GM20000 (cell line): Measurements from ENCODE around the gene PEA15.

ENCODE experiments used
- DNase-seq: peaks from one replicate; pipeline ENCODE4 v3.0.0; 2012; ENCODE audit warnings: low spot score
- TF ChIP-seq, protein P1 (sequence below): IDR thresholded peaks from 2 replicates; pipeline ENCODE4 v1.5.1; 2012; ENCODE audit warnings: mild to moderate bottlenecking, control low read depth; ENCODE audit errors: extremely low read depth, missing control alignments

The PEA15 gene

DNA sequence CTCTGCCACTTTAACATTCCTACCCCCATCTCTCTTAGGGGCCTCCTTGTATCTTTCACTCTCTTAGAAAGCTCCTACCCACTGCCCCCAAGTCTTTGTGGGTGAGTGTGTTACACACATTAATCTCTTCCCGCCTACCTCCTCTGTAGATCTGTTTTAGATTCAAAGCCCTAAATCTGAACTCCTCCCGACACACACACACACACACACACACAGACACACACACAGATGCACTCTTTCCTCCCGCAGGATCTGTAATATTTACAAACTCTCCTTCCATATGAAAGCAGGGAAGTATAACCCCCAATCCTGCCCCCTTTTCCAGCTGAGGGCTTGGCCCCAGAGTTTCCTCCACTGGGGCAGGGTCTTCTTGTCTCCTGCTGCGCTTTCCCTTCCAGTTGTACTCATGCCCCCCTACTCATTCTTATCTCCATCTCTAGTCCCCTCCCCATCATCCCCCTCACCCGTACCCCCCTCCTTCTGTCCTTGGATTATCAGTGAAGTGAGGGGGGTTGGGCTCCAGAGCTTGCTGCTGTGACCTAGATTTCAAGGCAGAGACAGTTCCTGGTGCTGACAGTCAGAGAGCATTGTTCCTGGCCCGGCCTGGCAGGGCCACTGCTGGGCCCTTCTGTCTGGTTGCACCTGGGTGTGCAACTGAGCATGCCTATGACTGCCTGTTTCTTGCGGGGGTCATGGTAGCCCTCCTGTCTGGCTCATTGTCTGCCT lies 4.3 kb downstream of the PEA15 start:
- no peak for DNase-seq
- TF ChIP-seq, protein P1, sequence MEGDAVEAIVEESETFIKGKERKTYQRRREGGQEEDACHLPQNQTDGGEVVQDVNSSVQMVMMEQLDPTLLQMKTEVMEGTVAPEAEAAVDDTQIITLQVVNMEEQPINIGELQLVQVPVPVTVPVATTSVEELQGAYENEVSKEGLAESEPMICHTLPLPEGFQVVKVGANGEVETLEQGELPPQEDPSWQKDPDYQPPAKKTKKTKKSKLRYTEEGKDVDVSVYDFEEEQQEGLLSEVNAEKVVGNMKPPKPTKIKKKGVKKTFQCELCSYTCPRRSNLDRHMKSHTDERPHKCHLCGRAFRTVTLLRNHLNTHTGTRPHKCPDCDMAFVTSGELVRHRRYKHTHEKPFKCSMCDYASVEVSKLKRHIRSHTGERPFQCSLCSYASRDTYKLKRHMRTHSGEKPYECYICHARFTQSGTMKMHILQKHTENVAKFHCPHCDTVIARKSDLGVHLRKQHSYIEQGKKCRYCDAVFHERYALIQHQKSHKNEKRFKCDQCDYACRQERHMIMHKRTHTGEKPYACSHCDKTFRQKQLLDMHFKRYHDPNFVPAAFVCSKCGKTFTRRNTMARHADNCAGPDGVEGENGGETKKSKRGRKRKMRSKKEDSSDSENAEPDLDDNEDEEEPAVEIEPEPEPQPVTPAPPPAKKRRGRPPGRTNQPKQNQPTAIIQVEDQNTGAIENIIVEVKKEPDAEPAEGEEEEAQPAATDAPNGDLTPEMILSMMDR = no peak

DNA sequence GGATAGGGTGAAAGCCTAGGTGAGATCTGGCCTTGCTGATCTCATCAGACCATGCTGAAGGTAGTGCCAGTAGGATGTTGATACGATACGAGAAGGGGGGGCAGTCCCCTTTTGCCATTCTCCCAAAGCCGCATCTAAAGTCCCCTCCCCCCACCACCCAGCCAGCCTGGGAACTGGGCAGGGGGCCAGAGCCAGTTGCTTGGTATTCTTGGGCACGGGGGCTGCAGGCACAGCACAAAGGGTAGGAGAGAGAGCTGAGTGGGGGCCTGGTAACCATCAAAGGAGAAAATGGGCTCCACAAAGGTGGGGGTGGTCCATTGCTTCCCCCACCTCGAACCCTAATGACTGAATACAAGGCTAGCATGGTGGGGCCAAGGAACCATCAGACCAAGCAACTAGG lies 5.4 kb downstream of the PEA15 start:
- TF ChIP-seq, protein P1 = no peak
- no peak for DNase-seq

DNA sequence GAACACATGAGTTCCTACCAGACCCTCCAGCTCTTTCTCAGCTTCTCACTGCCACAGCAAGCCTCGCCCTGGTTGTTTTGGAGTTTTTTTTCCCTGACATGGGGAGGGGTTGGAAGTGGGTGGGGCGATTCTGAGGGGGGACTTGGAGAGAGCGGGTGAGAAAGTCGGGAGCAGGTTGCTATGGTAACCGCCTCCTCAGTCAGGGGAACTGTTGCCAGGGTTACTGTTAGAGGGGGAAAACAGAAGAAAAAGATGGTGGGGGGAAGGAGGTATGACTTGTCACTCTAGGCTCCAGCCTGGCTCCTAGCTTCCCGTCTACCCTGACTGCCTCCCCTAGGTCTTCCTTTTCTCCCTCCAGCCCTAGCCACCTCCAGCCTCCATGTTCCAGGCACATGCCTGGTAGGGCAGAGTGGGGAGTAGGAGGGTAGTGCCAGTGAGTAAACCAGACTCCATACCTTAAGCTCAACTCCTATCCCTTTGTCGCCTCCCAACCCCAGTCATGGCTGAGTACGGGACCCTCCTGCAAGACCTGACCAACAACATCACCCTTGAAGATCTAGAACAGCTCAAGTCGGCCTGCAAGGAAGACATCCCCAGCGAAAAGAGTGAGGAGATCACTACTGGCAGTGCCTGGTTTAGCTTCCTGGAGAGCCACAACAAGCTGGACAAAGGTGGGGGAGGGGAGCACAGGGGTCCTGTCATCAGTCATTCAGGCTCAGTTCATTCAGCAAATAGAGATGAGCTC lies 6.0 kb downstream of the PEA15 start:
- no peak for DNase-seq
- TF ChIP-seq, protein P1 = no peak

DNA sequence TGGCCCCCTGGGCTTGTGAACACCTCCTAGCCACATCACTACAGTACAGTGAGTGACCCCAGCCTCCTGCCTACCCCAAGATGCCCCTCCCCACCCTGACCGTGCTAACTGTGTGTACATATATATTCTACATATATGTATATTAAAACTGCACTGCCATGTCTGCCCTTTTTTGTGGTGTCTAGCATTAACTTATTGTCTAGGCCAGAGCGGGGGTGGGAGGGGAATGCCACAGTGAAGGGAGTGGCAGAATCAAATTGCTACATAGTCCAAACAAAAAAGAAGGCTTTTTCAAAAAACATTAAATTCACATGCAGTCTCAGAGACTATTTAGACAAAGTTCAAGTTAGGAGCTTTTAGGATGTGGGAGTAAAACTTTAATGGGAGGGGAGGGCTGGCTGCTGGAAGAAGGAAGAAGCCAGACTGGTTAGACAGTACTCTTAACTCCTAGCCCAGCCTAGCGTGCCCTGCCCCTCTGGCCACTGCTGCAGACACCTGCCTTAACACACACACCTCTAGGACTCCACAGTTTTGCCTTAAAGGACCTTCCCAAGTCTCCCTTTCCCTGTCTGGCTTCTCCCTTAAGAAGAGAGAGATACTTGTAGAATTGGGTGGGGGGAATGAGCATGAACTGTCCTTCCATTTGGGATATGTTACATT lies 9.4 kb downstream of the PEA15 start:
- no peak for DNase-seq
- TF ChIP-seq, protein P1 = no peak

DNA sequence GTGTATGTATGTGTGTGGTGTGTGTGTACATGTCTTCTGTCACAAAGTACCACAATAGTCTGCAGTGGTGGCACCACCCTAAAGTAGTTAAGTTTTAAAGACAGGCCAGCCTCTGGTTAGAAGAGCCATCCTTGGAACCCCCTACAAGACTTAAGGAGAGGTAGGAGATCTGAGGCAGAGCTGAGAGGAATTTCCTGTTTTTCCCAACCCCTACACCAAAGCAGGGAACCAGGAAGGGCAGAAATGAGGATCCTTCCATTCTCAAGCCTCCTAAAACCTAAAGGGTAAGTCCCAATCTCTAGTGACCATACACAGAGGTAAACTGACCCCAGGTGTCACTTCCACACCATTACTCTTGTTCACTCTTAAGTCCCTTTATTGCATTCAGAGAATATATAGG lies 11.1 kb downstream of the PEA15 start:
- TF ChIP-seq, protein P1 = no peak
- DNase-seq = no peak

DNA sequence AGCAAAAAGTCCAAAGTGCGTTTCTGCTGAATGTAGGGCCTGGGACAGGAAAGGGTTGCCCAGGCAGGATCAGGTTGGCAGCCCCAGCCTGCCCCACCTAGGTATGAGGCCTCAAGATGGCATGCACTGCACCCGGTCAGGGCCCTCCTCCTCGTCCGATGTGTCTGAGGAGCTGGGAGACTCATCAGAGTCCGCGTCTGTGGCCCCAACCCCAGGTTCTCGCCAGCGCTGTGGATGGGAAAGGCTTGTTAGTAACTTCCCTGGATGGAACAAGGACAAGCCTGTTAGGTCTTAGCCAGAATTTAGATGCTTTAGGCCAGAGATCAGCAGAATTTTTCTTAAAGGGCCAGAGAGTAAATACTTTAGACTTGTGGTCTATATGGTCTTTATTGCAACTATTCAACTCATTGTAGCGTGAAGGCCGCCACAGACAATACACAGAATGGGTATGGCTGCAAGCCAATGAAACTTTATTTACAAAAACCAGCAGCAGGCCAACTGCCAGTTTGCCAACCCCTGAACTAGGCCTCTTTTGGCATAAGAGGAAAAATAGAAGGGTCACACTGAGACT lies 12.4 kb downstream of the PEA15 start:
- TF ChIP-seq, protein P1 = no peak
- DNase-seq = no peak
